Measurements from ENCODE around the gene GJB2.

- no peak for TF ChIP-seq CTCF (conservative IDR thresholded peaks at IDR 0.05; ENCODE audit: low read depth in 2 of 2)
- TF ChIP-seq EZH2 (IDR thresholded peaks at IDR 0.05; ENCODE audit: low read depth, unreplicated experiment) = no peak
- TF ChIP-seq CREB1 (CRISPR knock-in tag; IDR thresholded peaks at IDR 0.05; ENCODE audit: low read depth) = no peak
These were observed 7.2 kb downstream of the GJB2 start for GRCh38 chr13:20185366-20186056.
